ENCODE results near the gene KLHDC1.

KLHDC1 gene

DNA sequence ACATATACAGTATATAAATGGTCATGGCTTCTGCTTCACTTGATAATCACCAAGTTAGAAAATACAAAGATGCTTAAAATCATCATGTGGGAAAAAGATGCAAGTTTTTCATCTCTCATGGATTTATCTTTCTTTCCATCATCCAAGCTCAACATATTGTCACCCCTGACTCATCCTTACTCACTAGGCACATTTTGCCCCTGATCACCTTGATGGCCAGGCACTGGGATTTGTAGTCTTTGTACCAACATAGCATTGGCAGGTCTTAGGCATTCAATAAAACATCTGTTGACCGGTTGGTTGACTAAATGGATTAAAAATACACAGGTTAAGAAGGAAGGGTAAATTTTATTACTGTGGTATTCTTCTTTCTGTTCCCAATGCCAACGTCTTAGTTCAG lies 103.1 kb downstream of the KLHDC1 start:
- DNase-seq, result no peak

All from activated CD4-positive, CD25-positive, alpha-beta regulatory T cell treated with anti-CD3 and anti-CD28 coated beads, Interleukin-2, amount 50 U/mL, for 72 hours (primary cell).